IMR-90 (cell line): Measurements from ENCODE around the gene CDH23. TPM values are rescaled to one million over a fixed set of nuclear protein-coding genes. Genes with fewer than 3 reads are reported as not detected.

Experiments
- ATAC-seq: fragments of 200-7000 bp; cut with Tn5 transposase; 2 replicates; pipeline ENCODE4 v1.9.1; 2020; ENCODE audit warnings: low read depth, mild to moderate bottlenecking, moderate library complexity
- BruUV-seq: library from RNA; stranded (reverse); fragments of 400-500 nt; replicated peaks from 2 replicates; lab custom pipeline; 2021; lab: Mats Ljungman, UMichigan
- CTCF ChIA-PET: fragments of 300-600 bp; formaldehyde crosslinking; extraction: SDS; loops from one replicate; lab custom pipeline; 2021; ENCODE audit warnings: antibody characterized with exemption; lab: Yijun Ruan, JAX
- POLR2A ChIA-PET: fragments of 300-600 bp; sonication (Branson Sonifier 250); formaldehyde crosslinking; loops from one replicate; lab custom pipeline; 2022; ENCODE audit warnings: antibody characterized with exemption; ENCODE audit not compliant: unreplicated experiment; lab: Charles Lee
- DNase-seq: peaks from one replicate; pipeline ENCODE4 v3.0.0; 2013
- H2AFZ ChIP-seq: replicated peaks from 2 replicates; pipeline ENCODE3; 2013; ENCODE audit warnings: low read length, mild to moderate bottlenecking; ENCODE audit not compliant: poor library complexity
- H2AK5ac ChIP-seq: 2 replicates; pipeline ENCODE4 v1.6.1; 2013; ENCODE audit warnings: low read depth, low read length, inconsistent platforms
- H2AK9ac ChIP-seq: replicated peaks from 2 replicates; pipeline ENCODE3; 2013; ENCODE audit warnings: mild to moderate bottlenecking, low read depth, low read length, moderate library complexity; ENCODE audit not compliant: poor library complexity
- H2BK120ac ChIP-seq: 2 replicates; pipeline ENCODE4 v1.6.1; 2013; ENCODE audit warnings: low read depth, low read length, inconsistent platforms
- H2BK15ac ChIP-seq: 3 replicates; pipeline ENCODE4 v1.6.1; 2013; ENCODE audit warnings: low read depth, low read length, inconsistent platforms
- H2BK20ac ChIP-seq: 2 replicates; pipeline ENCODE4 v1.6.1; 2013; ENCODE audit warnings: low read depth, mild to moderate bottlenecking, inconsistent platforms, low read length, moderate library complexity
- H2BK5ac ChIP-seq: 2 replicates; pipeline ENCODE4 v1.6.1; 2013; ENCODE audit warnings: mild to moderate bottlenecking, low read depth, low read length, inconsistent platforms; ENCODE audit not compliant: poor library complexity, severe bottlenecking
- H3K14ac ChIP-seq: replicated peaks from 2 replicates; pipeline ENCODE4 v1.6.1; 2013; ENCODE audit warnings: low read depth, low read length, inconsistent platforms
- H3K18ac ChIP-seq: 2 replicates; pipeline ENCODE4 v1.6.1; 2013; ENCODE audit warnings: low read depth, low read length, control low read depth
- H3K23ac ChIP-seq: 2 replicates; pipeline ENCODE4 v1.6.1; 2013; ENCODE audit warnings: low read depth, low read length, inconsistent platforms
- H3K27ac ChIP-seq: 2 replicates; pipeline ENCODE4 v1.5.1; 2013; ENCODE audit warnings: mild to moderate bottlenecking, control low read depth, low read length; ENCODE audit not compliant: insufficient read depth
- H3K27me3 ChIP-seq: 2 replicates; pipeline ENCODE4 v1.6.1; 2013; ENCODE audit warnings: low read length; ENCODE audit not compliant: control insufficient read depth, insufficient read depth
- H3K36me3 ChIP-seq: 2 replicates; pipeline ENCODE4 v1.6.1; 2013; ENCODE audit warnings: low read length, mixed read lengths; ENCODE audit not compliant: control insufficient read depth, insufficient read depth
- H3K4ac ChIP-seq: 2 replicates; pipeline ENCODE4 v1.6.1; 2013; ENCODE audit warnings: low read depth, low read length, inconsistent platforms
- H3K4me1 ChIP-seq: 2 replicates; pipeline ENCODE4 v1.6.1; 2013; ENCODE audit warnings: low read length, mixed read lengths; ENCODE audit not compliant: control insufficient read depth, insufficient read depth
- H3K4me2 ChIP-seq: 2 replicates; pipeline ENCODE4 v1.6.1; 2013; ENCODE audit warnings: low read depth, mild to moderate bottlenecking, control low read depth, low read length, moderate library complexity
- H3K4me3 ChIP-seq: 2 replicates; pipeline ENCODE4 v1.5.1; 2013; ENCODE audit warnings: low read depth, mild to moderate bottlenecking, control low read depth, low read length, moderate library complexity; ENCODE audit not compliant: insufficient read depth
- H3K56ac ChIP-seq: 2 replicates; pipeline ENCODE4 v1.6.1; 2013; ENCODE audit warnings: low read length, inconsistent platforms; ENCODE audit not compliant: insufficient read depth; ENCODE audit errors: extremely low read depth
- H3K79me1 ChIP-seq, 2 experiments: 2 replicates each; pipeline ENCODE4 v1.6.1; 2013; ENCODE audit warnings: low read length in 2 of 2, inconsistent platforms in 1 of 2, low read depth in 1 of 2
- H3K9ac ChIP-seq: 2 replicates; pipeline ENCODE4 v1.6.1; 2013; ENCODE audit warnings: low read depth, low read length, control low read depth
- H3K9me1 ChIP-seq: 2 replicates; pipeline ENCODE4 v1.6.1; 2013; ENCODE audit warnings: low read length, inconsistent platforms; ENCODE audit not compliant: insufficient read depth
- H3K9me3 ChIP-seq: 2 replicates; pipeline ENCODE4 v1.6.1; 2013; ENCODE audit warnings: low read length; ENCODE audit not compliant: control insufficient read depth, insufficient read depth
- H4K20me1 ChIP-seq: 2 replicates; pipeline ENCODE4 v1.6.1; 2013; ENCODE audit warnings: low read length, inconsistent platforms; ENCODE audit not compliant: insufficient read depth
- H4K5ac ChIP-seq: 2 replicates; pipeline ENCODE4 v1.6.1; 2013; ENCODE audit warnings: mild to moderate bottlenecking, low read depth, low read length, control low read depth
- H4K8ac ChIP-seq, 2 experiments: 2 replicates each; pipeline ENCODE4 v1.6.1; 2013; ENCODE audit warnings: low read depth in 2 of 2, low read length in 2 of 2, control low read depth in 1 of 2, inconsistent platforms in 1 of 2
- H4K91ac ChIP-seq: 2 replicates; pipeline ENCODE4 v1.6.1; 2013; ENCODE audit warnings: low read depth, low read length, inconsistent platforms; ENCODE audit not compliant: insufficient read depth
- BHLHE40 ChIP-seq: fragments of 150-350 bp; IDR thresholded peaks from 2 replicates; pipeline ENCODE4 v1.6.1; 2016; ENCODE audit warnings: mild to moderate bottlenecking, low read depth, low read length
- CEBPB ChIP-seq: IDR thresholded peaks from 2 replicates; pipeline ENCODE4 v1.6.1; 2012; ENCODE audit warnings: low read depth, low read length, improper control_type of control experiment
- CHD1 ChIP-seq: IDR thresholded peaks from 2 replicates; pipeline ENCODE4 v1.6.1; 2012; ENCODE audit warnings: low read depth, low read length, improper control_type of control experiment
- ELK1 ChIP-seq: fragments of 150-350 bp; IDR thresholded peaks from 2 replicates; pipeline ENCODE4 v1.6.1; 2016; ENCODE audit warnings: low read depth, mild to moderate bottlenecking, low read length, moderate library complexity, borderline replicate concordance
- FOS ChIP-seq: fragments of 150-350 bp; IDR thresholded peaks from 2 replicates; pipeline ENCODE4 v1.6.1; 2016; ENCODE audit warnings: low read depth, low read length
- MAFK ChIP-seq: IDR thresholded peaks from 2 replicates; pipeline ENCODE4 v1.6.1; 2012; ENCODE audit warnings: low read depth, low read length, improper control_type of control experiment
- MAZ ChIP-seq: IDR thresholded peaks from 2 replicates; pipeline ENCODE4 v1.6.1; 2012; ENCODE audit warnings: low read depth, mild to moderate bottlenecking, low read length, improper control_type of control experiment, moderate library complexity, borderline replicate concordance
- NFE2L2 ChIP-seq: fragments of 150-350 bp; IDR thresholded peaks from 2 replicates; pipeline ENCODE4 v1.6.1; 2016; ENCODE audit warnings: low read depth, mild to moderate bottlenecking, low read length
- POLR2A ChIP-seq: IDR thresholded peaks from 2 replicates; pipeline ENCODE4 v1.6.1; 2012; ENCODE audit warnings: mild to moderate bottlenecking, low read depth, low read length
- RAD21 ChIP-seq: IDR thresholded peaks from 2 replicates; pipeline ENCODE4 v1.6.1; 2012; ENCODE audit warnings: low read length, improper control_type of control experiment
- RCOR1 ChIP-seq: IDR thresholded peaks from 2 replicates; pipeline ENCODE4 v1.6.1; 2012; ENCODE audit warnings: mild to moderate bottlenecking, low read length, improper control_type of control experiment; ENCODE audit not compliant: insufficient replicate concordance
- SMC3 ChIP-seq: fragments of 150-350 bp; IDR thresholded peaks from 2 replicates; pipeline ENCODE4 v1.6.1; 2016; ENCODE audit warnings: low read depth, mild to moderate bottlenecking, antibody characterized with exemption, low read length, moderate library complexity
- WGBS, 2 experiments: methylation state at CpG; one replicate each; pipeline versions ENCODE4 v1.1.5 to v1.1.7; 2013; ENCODE audit warnings: missing lambda C conversion rate in 2 of 2; ENCODE audit not compliant: insufficient read length in 1 of 2; ENCODE audit errors: extremely low coverage in 2 of 2; 5-methylcytosine and 5-hydroxymethylcytosine counted together
- dilution Hi-C: fragments of 300-500 bp; cut with HindIII; formaldehyde crosslinking; loops from one replicate; pipeline ENCODE4 v1.14.3; 2018; ENCODE audit warnings: low sequenced_read_pairs; ENCODE audit not compliant: unreplicated experiment
- in situ Hi-C: fragments of 300-500 bp; cut with MboI; formaldehyde crosslinking; loops from 3 replicates; pipeline ENCODE4 v1.14.3; 2019; ENCODE audit warnings: low sequenced_read_pairs, inconsistent platforms, mixed read lengths
- intact Hi-C: fragments of 100-400 bp; cut with micrococcal nuclease; formaldehyde crosslinking; loops from 2 replicates; pipeline ENCODE4 v1.10.0; 2022
- polyA plus RNA-seq, 3 experiments: library from polyadenylated mRNA; depleted of rRNA; stranded (reverse); fragments of >200 nt; gene quantifications; 2 replicates each; pipeline ENCODE4 v1.2.3, GENCODE V29; 2012; ENCODE audit warnings: low replicate concordance in 1 of 3
- total RNA-seq: library from RNA; depleted of rRNA; stranded (reverse); fragments of >200 nt; gene quantifications from 2 replicates; pipeline ENCODE4 v1.2.3, GENCODE V29; 2012
- TF ChIP-seq, protein P1 (sequence below): conservative IDR thresholded peaks from 2 replicates; pipeline ENCODE4 v1.5.1; 2012; ENCODE audit warnings: mild to moderate bottlenecking, low read depth, low read length, improper control_type of control experiment
- TF ChIP-seq, protein P2 (sequence below): fragments of 150-350 bp; IDR thresholded peaks from 2 replicates; pipeline ENCODE4 v1.6.1; 2017; ENCODE audit warnings: mild to moderate bottlenecking, antibody characterized with exemption, low read length, low read depth

The CDH23 gene
- total and polyA plus RNA-seq, 2 of the 4 experiments (the other 2 are of a cell fraction): under 0.01 to 0.03 TPM

GRCh38 chr10:71596759-71597158 lies 200.0 kb downstream of the CDH23 start:
- H2AK9ac ChIP-seq: no peak overlapping the region
- no peak overlapping the region for H3K14ac ChIP-seq
- no peak overlapping the region for H4K8ac ChIP-seq
- ChIA-PET CTCF (no interaction called here), POLR2A (no interaction called here)
- H3K9ac ChIP-seq: no peak overlapping the region
- TF ChIP-seq CHD1 (no peak), BHLHE40 (no peak), MAZ (no peak), RAD21 (no peak), POLR2A (no peak), CEBPB (no peak), RCOR1 (no peak), SMC3 (no peak), ELK1 (no peak), MAFK (no peak), NFE2L2 (no peak), FOS (no peak)
- TF ChIP-seq, protein P1, sequence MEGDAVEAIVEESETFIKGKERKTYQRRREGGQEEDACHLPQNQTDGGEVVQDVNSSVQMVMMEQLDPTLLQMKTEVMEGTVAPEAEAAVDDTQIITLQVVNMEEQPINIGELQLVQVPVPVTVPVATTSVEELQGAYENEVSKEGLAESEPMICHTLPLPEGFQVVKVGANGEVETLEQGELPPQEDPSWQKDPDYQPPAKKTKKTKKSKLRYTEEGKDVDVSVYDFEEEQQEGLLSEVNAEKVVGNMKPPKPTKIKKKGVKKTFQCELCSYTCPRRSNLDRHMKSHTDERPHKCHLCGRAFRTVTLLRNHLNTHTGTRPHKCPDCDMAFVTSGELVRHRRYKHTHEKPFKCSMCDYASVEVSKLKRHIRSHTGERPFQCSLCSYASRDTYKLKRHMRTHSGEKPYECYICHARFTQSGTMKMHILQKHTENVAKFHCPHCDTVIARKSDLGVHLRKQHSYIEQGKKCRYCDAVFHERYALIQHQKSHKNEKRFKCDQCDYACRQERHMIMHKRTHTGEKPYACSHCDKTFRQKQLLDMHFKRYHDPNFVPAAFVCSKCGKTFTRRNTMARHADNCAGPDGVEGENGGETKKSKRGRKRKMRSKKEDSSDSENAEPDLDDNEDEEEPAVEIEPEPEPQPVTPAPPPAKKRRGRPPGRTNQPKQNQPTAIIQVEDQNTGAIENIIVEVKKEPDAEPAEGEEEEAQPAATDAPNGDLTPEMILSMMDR: no peak
- TF ChIP-seq, protein P2, sequence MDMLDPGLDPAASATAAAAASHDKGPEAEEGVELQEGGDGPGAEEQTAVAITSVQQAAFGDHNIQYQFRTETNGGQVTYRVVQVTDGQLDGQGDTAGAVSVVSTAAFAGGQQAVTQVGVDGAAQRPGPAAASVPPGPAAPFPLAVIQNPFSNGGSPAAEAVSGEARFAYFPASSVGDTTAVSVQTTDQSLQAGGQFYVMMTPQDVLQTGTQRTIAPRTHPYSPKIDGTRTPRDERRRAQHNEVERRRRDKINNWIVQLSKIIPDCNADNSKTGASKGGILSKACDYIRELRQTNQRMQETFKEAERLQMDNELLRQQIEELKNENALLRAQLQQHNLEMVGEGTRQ: no peak
- no peak overlapping the region for H3K18ac ChIP-seq
- H4K20me1 ChIP-seq: no peaks in the 10 kb centered on the region
- H4K91ac ChIP-seq: no peak overlapping the region
- H3K23ac ChIP-seq: no peak overlapping the region
- H3K79me1 ChIP-seq: no peaks in the 10 kb centered on the region
- peaks cover 17% of the 10 kb centered on the region for H3K27me3 ChIP-seq
- H3K36me3 ChIP-seq: no peaks in the 10 kb centered on the region
- dilution Hi-C loops (no loop called here), in situ Hi-C loops (no loop called here), intact Hi-C loops (no loop called here)
- no peak overlapping the region for H2BK15ac ChIP-seq
- H3K27ac ChIP-seq: no peak overlapping the region
- H2AK5ac ChIP-seq: no peak overlapping the region
- no peak overlapping the region for H3K4me2 ChIP-seq
- no peak overlapping the region for H2BK120ac ChIP-seq
- no CpG with 5 or more reads among the region's 8 CpGs for WGBS, 2 experiments
- H2AFZ ChIP-seq: no peak overlapping the region
- no peak overlapping the region for H2BK20ac ChIP-seq
- no peak overlapping the region for H3K56ac ChIP-seq
- no TSS peak for BruUV-seq
- H4K5ac ChIP-seq: no peak overlapping the region
- ATAC-seq: no peak
- H3K4ac ChIP-seq: no peak overlapping the region
- no peaks in the 10 kb centered on the region for H3K9me3 ChIP-seq
- no peak overlapping the region for H2BK5ac ChIP-seq
- no peak for DNase-seq
- H3K9me1 ChIP-seq: 0 out of 2 replicates have a peak, but pooled peaks cover 4% of the 10 kb centered on the region
- H3K4me3 ChIP-seq: no peak overlapping the region
- no peaks in the 10 kb centered on the region for H3K4me1 ChIP-seq
